T-helper 2 cell (primary cell): ENCODE results near the gene NRN1L.
"Not testable (repeated sequence)": the region's sequence is repeated elsewhere in the genome, so short reads cannot be mapped to it uniquely, and the experiment has no call there.

Source experiments
- DNase-seq, 5 experiments: peaks; one replicate each; pipeline versions ENCODE4 v3.0.0 to v3.0.0-alpha.2; 2012 to 2022

NRN1L gene

GRCh38 chr16:67861877-67862276 lies 22.8 kb upstream of the NRN1L start:
- DNase-seq, result no peak

GRCh38 chr16:67862623-67863583 lies 21.8 kb upstream of the NRN1L start:
- DNase-seq, result no peak

DNA sequence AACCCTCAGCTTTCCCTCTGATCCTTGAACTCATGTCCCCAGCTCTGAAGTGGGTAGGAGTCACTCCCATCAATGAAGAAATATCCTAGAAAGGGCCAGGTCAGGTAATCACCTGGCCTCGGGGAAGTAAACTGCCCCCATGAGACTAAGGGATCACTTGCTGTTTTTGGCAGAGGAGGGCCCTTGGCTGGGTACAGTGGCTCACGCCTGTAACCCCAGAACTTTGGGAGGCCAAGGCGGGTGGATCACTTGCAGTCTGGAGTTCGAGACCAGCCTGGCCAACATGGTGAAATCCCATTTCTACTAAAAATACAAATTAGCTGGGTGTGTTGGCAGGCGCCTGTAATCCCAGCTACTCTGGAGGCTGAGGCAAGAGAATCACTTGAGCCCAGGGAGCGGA lies 20.6 kb upstream of the NRN1L start:
- not testable (repeated sequence) for DNase-seq

GRCh38 chr16:67864594-67864993 lies 20.1 kb upstream of the NRN1L start:
- DNase-seq, result no peak

GRCh38 chr16:67865318-67865717 lies 19.4 kb upstream of the NRN1L start:
- DNase-seq, result peak in 1 of 5 experiments; percentile 33

DNA sequence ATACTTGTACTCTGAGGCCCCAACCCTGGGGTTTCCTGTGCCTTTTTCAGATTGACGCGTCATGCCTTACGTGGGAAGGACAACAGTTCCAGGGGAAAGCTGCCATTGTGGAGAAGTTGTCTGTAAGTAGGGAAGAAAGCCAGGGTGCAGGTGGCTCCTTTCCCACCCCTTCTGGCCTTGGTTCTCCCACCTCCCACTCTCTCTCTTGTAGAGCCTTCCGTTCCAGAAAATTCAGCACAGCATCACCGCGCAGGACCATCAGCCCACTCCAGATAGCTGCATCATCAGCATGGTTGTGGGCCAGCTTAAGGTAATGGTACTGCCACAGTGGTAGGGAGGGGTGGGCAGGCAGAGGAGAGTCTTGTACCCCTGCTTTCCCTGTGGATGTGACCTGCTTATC lies 16.4 kb upstream of the NRN1L start:
- DNase-seq, result no peak

DNA sequence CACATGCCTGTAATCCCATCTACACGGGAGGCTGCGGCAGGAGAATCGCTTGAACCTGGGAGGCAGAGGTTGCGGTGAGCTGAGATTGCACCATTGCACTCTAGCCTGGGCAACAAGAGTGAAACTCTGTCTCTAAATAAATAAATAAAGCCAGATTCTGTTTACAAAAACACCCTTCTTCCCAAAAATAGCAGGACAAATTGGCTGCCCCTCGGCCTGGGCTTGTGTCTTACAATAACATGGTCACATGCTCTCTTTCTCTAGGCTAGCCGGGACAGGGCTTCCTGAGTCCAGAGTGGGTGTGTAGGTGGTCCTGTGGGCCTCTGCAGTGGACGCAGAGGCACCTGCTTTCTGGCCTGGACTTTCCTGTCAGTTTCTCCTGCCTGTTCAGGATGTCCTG lies 15.0 kb upstream of the NRN1L start:
- no peak for DNase-seq

- no peak for DNase-seq
These were observed 13.4 kb upstream of the NRN1L start for GRCh38 chr16:67871256-67871655.

DNA sequence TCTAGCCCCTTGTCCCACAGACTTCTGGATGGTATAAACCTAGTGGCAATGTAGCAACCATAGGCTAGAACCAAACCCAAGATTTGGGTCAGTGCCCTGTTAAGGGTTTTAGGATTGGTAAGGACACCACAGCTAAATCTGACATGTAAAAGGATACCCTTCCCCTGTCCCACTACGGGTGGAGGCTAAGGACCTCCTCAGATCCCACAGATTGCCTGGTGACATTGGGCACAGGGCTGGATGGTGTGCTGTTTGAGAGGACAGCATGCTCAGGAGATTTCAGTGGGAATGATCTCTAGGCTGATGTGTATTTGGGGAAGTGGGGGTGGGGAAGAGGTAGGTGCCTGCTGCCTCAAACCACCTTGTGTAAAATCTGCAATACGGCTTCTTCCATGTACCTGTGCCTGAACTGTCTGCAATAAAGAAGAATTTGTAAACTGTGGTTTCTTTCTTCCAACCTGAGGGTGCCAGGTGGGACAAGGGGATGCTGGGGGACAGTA lies 12.5 kb upstream of the NRN1L start:
- DNase-seq, result no peak

DNA sequence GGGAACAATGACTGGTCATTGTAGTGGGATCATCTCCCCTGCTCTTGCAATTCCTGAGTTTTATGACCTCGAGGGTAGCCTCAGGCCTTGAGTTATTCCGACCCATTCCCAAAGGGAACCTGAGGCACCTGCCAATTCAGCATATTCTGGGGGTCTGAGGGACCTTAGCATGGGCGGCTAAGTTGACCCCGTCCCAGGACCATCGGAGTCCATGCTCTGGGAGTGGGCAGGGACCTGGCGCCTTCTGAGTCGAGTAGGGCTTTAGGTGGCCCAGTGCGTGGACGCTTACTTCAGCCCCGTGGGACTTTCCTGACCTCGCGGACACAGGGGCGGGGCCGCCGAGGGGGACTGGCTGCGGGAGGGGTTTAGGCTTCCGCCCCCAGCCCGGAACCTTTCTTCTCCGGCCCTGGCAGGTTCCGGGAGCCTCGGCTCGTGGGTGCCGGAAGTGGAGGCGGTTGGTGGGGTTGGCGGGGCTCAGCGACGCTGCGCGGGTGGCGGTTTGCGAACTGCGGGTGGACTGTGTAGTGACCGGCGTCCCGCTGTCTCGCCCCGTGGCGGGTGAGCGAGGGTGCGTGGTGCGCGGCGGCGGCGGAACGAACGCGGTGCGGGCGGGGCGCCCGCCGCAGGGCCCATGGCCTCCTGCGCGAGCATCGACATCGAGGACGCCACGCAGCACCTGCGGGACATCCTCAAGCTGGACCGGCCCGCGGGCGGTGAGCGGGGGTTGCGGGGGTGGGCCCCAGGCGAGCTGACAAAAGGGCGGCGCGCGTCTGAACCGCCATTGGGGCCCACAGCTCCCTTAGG lies 11.9 kb upstream of the NRN1L start, which contains the start of gene EDC4:
TSS of gene EDC4 (plus strand) at position 422 of the 804 bp plus-strand sequence. CDS start at position 632, 210 bp downstream.
- DNase-seq, result peak; percentile 75 to 90 (median 78)

GRCh38 chr16:67873435-67874370 lies 11.0 kb upstream of the NRN1L start:
- no peak for DNase-seq

DNA sequence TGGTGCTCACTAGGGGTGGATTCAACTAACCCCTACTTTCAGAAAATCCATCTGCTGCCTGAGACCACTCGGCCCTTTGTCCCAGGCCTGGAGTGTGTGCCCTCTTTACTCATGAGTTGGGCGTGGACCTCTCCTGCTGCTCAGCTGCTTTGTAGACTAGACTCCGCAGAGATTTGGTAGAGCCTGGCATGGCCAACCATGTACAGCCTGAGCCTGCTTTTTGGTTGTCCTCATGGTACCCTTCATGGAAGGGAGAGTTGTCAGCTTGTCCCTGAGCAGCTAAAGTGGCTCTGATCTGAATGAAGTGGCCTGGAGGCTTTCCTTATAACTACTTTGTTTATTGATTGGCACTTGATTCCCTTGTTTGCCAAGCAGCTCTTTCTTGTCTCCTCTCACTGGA lies 10.3 kb upstream of the NRN1L start:
- no peak for DNase-seq

GRCh38 chr16:67877064-67877463 lies 7.6 kb upstream of the NRN1L start:
- no peak for DNase-seq

- DNase-seq, result no peak
These were observed 6.5 kb upstream of the NRN1L start for GRCh38 chr16:67878232-67878631.

- DNase-seq, result no peak
These were observed 5.8 kb upstream of the NRN1L start for GRCh38 chr16:67878846-67879245.

DNA sequence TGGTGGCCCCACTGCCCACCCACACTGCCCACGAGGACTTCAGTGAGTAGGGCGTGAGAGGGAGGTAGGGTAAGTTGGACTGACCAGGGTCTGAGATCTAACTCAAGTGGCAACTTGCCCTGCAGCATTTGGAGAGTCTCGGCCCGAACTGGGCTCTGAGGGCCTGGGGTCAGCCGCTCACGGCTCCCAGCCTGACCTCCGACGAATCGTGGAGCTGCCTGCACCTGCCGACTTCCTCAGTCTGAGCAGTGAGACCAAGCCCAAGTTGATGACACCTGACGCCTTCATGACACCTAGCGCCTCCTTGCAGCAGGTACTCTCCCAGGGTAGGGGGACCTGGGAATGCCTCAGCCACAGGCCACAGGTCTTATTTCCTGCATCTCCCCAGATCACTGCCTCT lies 5.2 kb upstream of the NRN1L start:
- DNase-seq, result no peak

GRCh38 chr16:67879936-67880335 lies 4.7 kb upstream of the NRN1L start:
- DNase-seq, result no peak

GRCh38 chr16:67880584-67880983 lies 4.1 kb upstream of the NRN1L start:
- DNase-seq, result no peak

- DNase-seq, result no peak
These were observed 3.0 kb upstream of the NRN1L start for GRCh38 chr16:67881621-67882161.

GRCh38 chr16:67882374-67883145 lies 2.1 kb upstream of the NRN1L start:
- DNase-seq, result no peak
